ENCODE measurements around the gene C4orf50. TPM values are rescaled to one million over a fixed set of nuclear protein-coding genes. Genes with fewer than 3 reads are reported as not detected.

Gene C4orf50
- total and polyA plus RNA-seq, 2 experiments from 2014 or later: not detected

DNA sequence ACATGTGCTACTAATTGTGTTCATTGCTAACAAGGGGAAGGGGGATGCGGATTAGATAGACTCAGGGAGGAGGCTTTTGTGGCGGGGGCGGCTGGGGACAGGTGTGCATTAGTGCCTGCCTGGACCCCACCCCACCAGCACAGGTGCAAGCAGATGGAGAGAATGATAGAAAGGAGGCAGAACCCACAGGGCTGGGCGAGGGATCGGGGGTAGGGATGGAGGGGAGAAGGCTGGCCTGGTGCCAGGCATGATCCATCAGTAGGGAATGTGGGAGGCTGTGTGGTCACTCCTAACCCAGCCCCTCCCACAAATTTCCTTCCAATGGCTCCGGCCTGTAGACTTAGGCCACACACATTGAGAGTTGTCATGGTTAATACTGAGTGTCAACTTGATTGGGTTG lies 94.9 kb downstream of the C4orf50 start:
- WGBS, 2 experiments (ENCODE audit: low coverage in 1 of 2, low lambda C conversion rate in 2 of 2, missing lambda C conversion rate in 2 of 2): 44 to 51% methylated on average over 6 of the region's 6 CpGs
- no peak overlapping the region for H3K4me3 ChIP-seq
- no peaks in the 10 kb centered on the region for H3F3A ChIP-seq (ENCODE audit: insufficient read depth)
- no peaks in the 10 kb centered on the region for H3K9me3 ChIP-seq (ENCODE audit: low read depth)
- in situ Hi-C loops (cut with MboI): no loop called here
- H3K27ac ChIP-seq: no peak overlapping the region
- H4K20me1 ChIP-seq (ENCODE audit: insufficient read depth): no peaks in the 10 kb centered on the region
- TF ChIP-seq EZH2phosphoT487 (IDR thresholded peaks at IDR 0.05; ENCODE audit: insufficient read depth, low read depth) (no peak), EZH2 (IDR thresholded peaks at IDR 0.05; ENCODE audit: insufficient read depth, poor library complexity, severe bottlenecking) (no peak)
- no peak overlapping the region for H3K9ac ChIP-seq
- no peak overlapping the region for H3K4me2 ChIP-seq (ENCODE audit: unreplicated experiment)
- H3K27me3 ChIP-seq (replicated peaks; ENCODE audit: insufficient read depth): no peaks in the 10 kb centered on the region; the same call in 1 of the 2 replicates
- H3K79me2 ChIP-seq (ENCODE audit: insufficient read depth): no peaks in the 10 kb centered on the region
- no peaks in the 10 kb centered on the region for H3K4me1 ChIP-seq (ENCODE audit: insufficient read depth)
- H3K9me2 ChIP-seq (ENCODE audit: insufficient read depth): no peaks in the 10 kb centered on the region
- DNase-seq: no peak
- H2AFZ ChIP-seq: no peak overlapping the region
- H3K36me3 ChIP-seq (ENCODE audit: low read depth): no peaks in the 10 kb centered on the region

DNA sequence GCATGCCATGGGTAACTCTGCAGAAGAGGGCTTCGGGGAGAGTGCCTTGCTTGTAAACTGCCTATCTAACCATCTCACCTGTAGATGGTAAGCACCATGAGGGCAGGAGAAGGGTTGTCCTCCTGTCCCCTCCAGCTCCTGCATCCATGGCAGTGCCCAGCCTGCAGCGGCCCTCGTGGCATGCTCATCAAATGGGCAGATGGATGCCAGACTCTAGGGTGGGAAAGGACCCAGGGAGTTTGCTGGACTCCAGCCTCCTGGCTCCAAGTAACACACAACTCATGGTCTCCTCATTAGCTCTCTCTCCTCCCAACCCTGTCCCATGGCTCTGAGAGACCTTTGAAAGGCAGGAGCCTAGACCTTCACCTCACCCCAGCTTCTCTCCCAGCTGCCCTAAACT lies 95.7 kb downstream of the C4orf50 start:
- Histone ChIP-seq H4K20me1 (ENCODE audit: insufficient read depth) (no peaks in the 10 kb centered on the region), H2AFZ (no peak overlapping the region), H3K9ac (no peak overlapping the region), H3K4me2 (ENCODE audit: unreplicated experiment) (no peak overlapping the region), H3K27me3 (replicated peaks; ENCODE audit: insufficient read depth) (no peaks in the 10 kb centered on the region), H3K36me3 (ENCODE audit: low read depth) (no peaks in the 10 kb centered on the region), H3K9me2 (ENCODE audit: insufficient read depth) (no peaks in the 10 kb centered on the region), H3K27ac (no peak overlapping the region), H3K4me1 (ENCODE audit: insufficient read depth) (no peaks in the 10 kb centered on the region), H3K9me3 (ENCODE audit: low read depth) (no peaks in the 10 kb centered on the region), H3K4me3 (no peak overlapping the region), H3F3A (ENCODE audit: insufficient read depth) (no peaks in the 10 kb centered on the region), H3K79me2 (ENCODE audit: insufficient read depth) (no peaks in the 10 kb centered on the region)
- TF ChIP-seq EZH2 (IDR thresholded peaks at IDR 0.05; ENCODE audit: insufficient read depth, poor library complexity, severe bottlenecking) (no peak), EZH2phosphoT487 (IDR thresholded peaks at IDR 0.05; ENCODE audit: insufficient read depth, low read depth) (no peak)
- in situ Hi-C loops (cut with MboI): no loop called here
- no peak for DNase-seq
- WGBS, 2 experiments (ENCODE audit: low coverage in 1 of 2, low lambda C conversion rate in 2 of 2, missing lambda C conversion rate in 2 of 2): 29 to 32% methylated on average over 3 of the region's 3 CpGs

DNA sequence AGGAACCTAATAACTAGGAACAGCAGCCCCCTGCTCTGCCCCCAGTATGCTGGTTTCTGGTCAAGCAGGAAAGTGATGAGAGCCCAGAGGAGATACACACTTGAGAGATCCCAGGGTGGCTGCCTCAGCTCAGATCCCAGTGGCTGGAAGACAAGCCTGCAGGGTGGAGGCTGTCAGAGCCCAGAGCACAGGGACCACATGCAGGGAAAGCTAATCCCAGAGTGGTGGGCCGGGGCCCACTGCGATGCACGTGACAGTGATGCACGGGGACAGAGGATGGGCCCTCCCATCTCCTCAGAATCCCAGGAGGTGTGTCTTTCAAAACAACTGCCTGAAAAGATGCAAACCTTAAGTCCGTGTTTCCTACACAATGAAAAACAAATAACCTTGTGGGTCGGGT lies 96.2 kb downstream of the C4orf50 start:
- no peaks in the 10 kb centered on the region for H3K36me3 ChIP-seq (ENCODE audit: low read depth)
- no peaks in the 10 kb centered on the region for H3K79me2 ChIP-seq (ENCODE audit: insufficient read depth)
- no peaks in the 10 kb centered on the region for H3K4me1 ChIP-seq (ENCODE audit: insufficient read depth)
- WGBS, 2 experiments (ENCODE audit: low coverage in 1 of 2, low lambda C conversion rate in 2 of 2, missing lambda C conversion rate in 2 of 2): 8 to 11% methylated on average over 6 of the region's 6 CpGs
- in situ Hi-C loops (cut with MboI): no loop called here
- H3K9me3 ChIP-seq (ENCODE audit: low read depth): no peaks in the 10 kb centered on the region
- no peak overlapping the region for H3K27ac ChIP-seq
- no peak overlapping the region for H3K9ac ChIP-seq
- no peaks in the 10 kb centered on the region for H4K20me1 ChIP-seq (ENCODE audit: insufficient read depth)
- no peaks in the 10 kb centered on the region for H3F3A ChIP-seq (ENCODE audit: insufficient read depth)
- H3K27me3 ChIP-seq (replicated peaks; ENCODE audit: insufficient read depth): no peaks in the 10 kb centered on the region
- H3K4me2 ChIP-seq (ENCODE audit: unreplicated experiment): no peak overlapping the region
- H3K4me3 ChIP-seq: no peak overlapping the region
- H3K9me2 ChIP-seq (ENCODE audit: insufficient read depth): no peaks in the 10 kb centered on the region
- no peak for DNase-seq
- TF ChIP-seq EZH2phosphoT487 (IDR thresholded peaks at IDR 0.05; ENCODE audit: insufficient read depth, low read depth) (no peak), EZH2 (IDR thresholded peaks at IDR 0.05; ENCODE audit: insufficient read depth, poor library complexity, severe bottlenecking) (no peak)
- H2AFZ ChIP-seq: no peak overlapping the region

DNA sequence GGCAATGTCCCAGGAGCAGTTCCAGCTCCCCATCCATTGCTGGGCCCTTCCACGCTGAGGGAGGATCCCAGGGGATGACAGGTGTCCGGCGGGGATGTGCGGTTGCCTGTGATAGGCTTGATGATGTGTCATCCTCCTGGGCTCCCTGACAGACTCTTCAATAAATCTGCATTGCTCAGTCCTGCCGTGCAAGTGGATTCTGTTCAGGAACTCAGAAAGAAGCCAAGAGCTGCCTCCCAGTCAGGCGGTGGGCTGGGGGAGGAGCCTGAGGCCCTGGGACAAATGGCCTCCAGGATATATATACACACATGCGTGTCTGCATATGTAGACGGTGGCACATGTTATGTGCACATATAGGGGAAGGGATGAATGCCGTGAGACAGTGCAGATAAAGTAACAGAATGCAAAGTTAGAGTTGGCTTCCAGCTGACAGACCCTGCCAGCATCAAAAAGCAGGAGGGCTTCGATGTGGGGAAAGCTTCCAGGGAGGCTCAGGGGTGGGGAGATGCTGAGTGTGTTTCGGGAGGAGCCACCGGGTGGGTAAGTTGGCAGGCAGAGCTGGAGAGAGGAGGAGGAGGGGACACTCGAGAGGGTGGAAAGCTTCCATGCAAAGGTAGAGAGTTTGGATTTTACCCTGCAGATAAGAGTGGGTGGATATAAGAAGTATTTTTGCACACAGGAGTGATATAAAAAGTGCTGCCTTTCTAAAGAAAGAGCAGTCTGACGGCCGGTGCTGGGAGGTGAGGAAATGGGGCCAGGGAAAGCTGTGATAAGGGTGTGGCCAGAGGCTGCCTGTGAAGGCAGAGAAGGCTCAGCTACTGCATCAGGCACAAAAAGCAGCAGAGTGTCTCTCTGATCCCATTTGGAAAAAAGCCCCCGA lies 96.9 kb downstream of the C4orf50 start:
- H3K4me3 ChIP-seq: no peak overlapping the region
- H3K4me2 ChIP-seq (ENCODE audit: unreplicated experiment): no peak overlapping the region
- no peaks in the 10 kb centered on the region for H4K20me1 ChIP-seq (ENCODE audit: insufficient read depth)
- in situ Hi-C loops (cut with MboI): no loop called here
- WGBS, 2 experiments (ENCODE audit: low coverage in 1 of 2, low lambda C conversion rate in 2 of 2, missing lambda C conversion rate in 2 of 2): 1 to 2% methylated on average over 16 of the region's 16 CpGs
- H3K36me3 ChIP-seq (ENCODE audit: low read depth): no peaks in the 10 kb centered on the region
- H3K9ac ChIP-seq: no peak overlapping the region
- H3K9me2 ChIP-seq (ENCODE audit: insufficient read depth): no peaks in the 10 kb centered on the region
- TF ChIP-seq EZH2phosphoT487 (IDR thresholded peaks at IDR 0.05; ENCODE audit: insufficient read depth, low read depth) (no peak), EZH2 (IDR thresholded peaks at IDR 0.05; ENCODE audit: insufficient read depth, poor library complexity, severe bottlenecking) (no peak)
- no peaks in the 10 kb centered on the region for H3K4me1 ChIP-seq (ENCODE audit: insufficient read depth)
- H3K79me2 ChIP-seq (ENCODE audit: insufficient read depth): no peaks in the 10 kb centered on the region
- no peaks in the 10 kb centered on the region for H3F3A ChIP-seq (ENCODE audit: insufficient read depth)
- H2AFZ ChIP-seq: no peak overlapping the region
- no peaks in the 10 kb centered on the region for H3K27me3 ChIP-seq (replicated peaks; ENCODE audit: insufficient read depth)
- no peak overlapping the region for H3K27ac ChIP-seq
- peak; percentile 19 for DNase-seq
- no peaks in the 10 kb centered on the region for H3K9me3 ChIP-seq (ENCODE audit: low read depth)

All from GM23248 (cell line).